Nephron (organoid): Measurements from ENCODE around the gene FAM228A.

Experiments
- H3K27ac Mint-ChIP-seq, 3 experiments: 2 replicates each; pipeline ENCODE4 v1.8.0; 2020; ENCODE audit warnings: mixed read lengths in 3 of 3, mild to moderate bottlenecking in 2 of 3, moderate library complexity in 1 of 3
- H3K27me3 Mint-ChIP-seq: 2 replicates; pipeline ENCODE4 v1.8.0; 2021; ENCODE audit warnings: low read depth, mild to moderate bottlenecking, moderate library complexity, mixed read lengths
- H3K36me3 Mint-ChIP-seq: 2 replicates; pipeline ENCODE4 v1.8.0; 2020; ENCODE audit warnings: low read depth, mixed read lengths
- H3K4me1 Mint-ChIP-seq: 2 replicates; pipeline ENCODE4 v1.8.0; 2020; ENCODE audit warnings: mixed read lengths
- H3K4me3 Mint-ChIP-seq, 3 experiments: 2 replicates each; pipeline ENCODE4 v1.8.0; 2020; ENCODE audit warnings: mild to moderate bottlenecking in 3 of 3, mixed read lengths in 3 of 3, moderate library complexity in 2 of 3
- H3K9me3 Mint-ChIP-seq: 2 replicates; pipeline ENCODE4 v1.8.0; 2020; ENCODE audit warnings: mixed read lengths
- TF ChIP-seq, protein P1 (sequence below), 3 experiments: fragments of 200-600 bp; sonication (generic); IDR thresholded peaks; one replicate each; pipeline ENCODE4 v1.5.0; 2021; ENCODE audit warnings: antibody characterized with exemption in 3 of 3; ENCODE audit not compliant: unreplicated experiment in 3 of 3

Gene FAM228A

DNA sequence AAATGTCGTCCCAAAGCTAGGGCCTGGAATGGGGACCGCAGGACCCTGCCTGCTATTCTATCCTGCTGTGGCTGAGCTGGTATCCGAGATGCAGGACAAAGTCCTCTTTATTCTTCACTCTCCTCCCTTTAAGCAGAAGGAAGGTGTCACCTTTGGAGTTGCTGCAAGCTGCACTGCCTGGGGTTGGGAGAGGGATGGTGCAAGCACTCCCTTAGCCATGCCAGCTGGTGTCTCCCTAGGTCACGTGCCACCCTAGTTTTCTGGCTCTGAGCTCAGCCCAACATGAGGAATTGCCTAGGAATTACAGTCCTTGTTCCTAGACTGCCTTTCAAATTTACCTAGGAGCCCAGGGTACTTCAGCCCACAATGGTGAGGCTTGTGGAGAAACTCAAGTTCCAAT is 21.4 kb upstream of the FAM228A start:
- TF ChIP-seq, protein P1, sequence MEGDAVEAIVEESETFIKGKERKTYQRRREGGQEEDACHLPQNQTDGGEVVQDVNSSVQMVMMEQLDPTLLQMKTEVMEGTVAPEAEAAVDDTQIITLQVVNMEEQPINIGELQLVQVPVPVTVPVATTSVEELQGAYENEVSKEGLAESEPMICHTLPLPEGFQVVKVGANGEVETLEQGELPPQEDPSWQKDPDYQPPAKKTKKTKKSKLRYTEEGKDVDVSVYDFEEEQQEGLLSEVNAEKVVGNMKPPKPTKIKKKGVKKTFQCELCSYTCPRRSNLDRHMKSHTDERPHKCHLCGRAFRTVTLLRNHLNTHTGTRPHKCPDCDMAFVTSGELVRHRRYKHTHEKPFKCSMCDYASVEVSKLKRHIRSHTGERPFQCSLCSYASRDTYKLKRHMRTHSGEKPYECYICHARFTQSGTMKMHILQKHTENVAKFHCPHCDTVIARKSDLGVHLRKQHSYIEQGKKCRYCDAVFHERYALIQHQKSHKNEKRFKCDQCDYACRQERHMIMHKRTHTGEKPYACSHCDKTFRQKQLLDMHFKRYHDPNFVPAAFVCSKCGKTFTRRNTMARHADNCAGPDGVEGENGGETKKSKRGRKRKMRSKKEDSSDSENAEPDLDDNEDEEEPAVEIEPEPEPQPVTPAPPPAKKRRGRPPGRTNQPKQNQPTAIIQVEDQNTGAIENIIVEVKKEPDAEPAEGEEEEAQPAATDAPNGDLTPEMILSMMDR (IDR thresholded peaks at IDR 0.05; ENCODE audit: unreplicated experiment in 3 of 3) = no peak
- Mint-ChIP-seq H3K9me3 (peaks cover 15% of the 10 kb centered on the region), H3K27me3 (no peaks in the 10 kb centered on the region), H3K27ac (no peak overlapping the region), H3K4me1 (no peaks in the 10 kb centered on the region), H3K4me3 (no peak overlapping the region), H3K36me3 (peaks cover 45% of the 10 kb centered on the region)

DNA sequence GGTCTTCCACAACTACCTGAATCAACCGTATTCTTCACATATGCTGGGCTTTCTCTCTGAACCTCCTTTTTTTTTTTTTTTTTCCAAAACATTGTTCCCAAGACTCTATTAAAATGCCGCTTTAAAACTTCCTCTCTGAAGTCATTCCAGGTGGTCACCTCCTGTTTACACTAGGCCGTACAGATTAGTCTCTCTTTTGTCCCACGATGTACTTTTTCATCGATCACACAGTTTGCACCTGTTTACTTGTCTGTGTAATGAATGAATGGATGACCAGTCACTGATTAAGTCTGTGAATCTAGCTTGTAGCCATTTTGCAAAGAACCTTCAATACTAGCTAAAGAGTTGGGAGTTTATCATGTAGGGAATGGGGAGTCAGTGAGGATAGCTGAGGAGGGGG is 16.7 kb upstream of the FAM228A start:
- Mint-ChIP-seq H3K36me3 (peaks cover 56% of the 10 kb centered on the region), H3K4me3 (no peak overlapping the region), H3K9me3 (peaks cover 25% of the 10 kb centered on the region), H3K27me3 (no peaks in the 10 kb centered on the region), H3K4me1 (no peaks in the 10 kb centered on the region), H3K27ac (no peak overlapping the region)
- TF ChIP-seq, protein P1 (IDR thresholded peaks at IDR 0.05; ENCODE audit: unreplicated experiment in 3 of 3) = no peak

DNA sequence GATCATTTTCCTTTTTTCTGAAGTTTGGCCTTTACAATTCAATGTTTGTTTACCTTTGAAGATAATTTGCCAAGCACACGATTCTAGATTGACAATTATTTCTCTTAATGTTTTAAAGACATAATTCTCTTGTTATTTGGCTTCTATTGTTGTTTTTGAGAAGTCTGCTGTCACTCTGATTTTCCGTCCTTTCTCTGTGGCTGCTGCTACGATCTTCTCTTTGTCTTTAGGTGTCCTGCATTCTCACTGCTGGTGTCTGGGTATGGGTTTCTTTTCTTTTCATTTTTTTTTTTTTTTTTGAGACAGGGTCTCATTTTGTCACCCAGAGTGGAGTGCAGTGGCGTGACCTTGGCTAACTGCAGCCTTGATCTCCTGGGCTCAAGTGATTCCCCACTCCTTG is 15.1 kb upstream of the FAM228A start:
- Mint-ChIP-seq H3K9me3 (peaks cover 25% of the 10 kb centered on the region), H3K27me3 (no peaks in the 10 kb centered on the region), H3K4me1 (no peaks in the 10 kb centered on the region), H3K36me3 (peaks cover 56% of the 10 kb centered on the region), H3K27ac (no peak overlapping the region), H3K4me3 (no peak overlapping the region)
- TF ChIP-seq, protein P1 (IDR thresholded peaks at IDR 0.05; ENCODE audit: unreplicated experiment in 3 of 3) = no peak

DNA sequence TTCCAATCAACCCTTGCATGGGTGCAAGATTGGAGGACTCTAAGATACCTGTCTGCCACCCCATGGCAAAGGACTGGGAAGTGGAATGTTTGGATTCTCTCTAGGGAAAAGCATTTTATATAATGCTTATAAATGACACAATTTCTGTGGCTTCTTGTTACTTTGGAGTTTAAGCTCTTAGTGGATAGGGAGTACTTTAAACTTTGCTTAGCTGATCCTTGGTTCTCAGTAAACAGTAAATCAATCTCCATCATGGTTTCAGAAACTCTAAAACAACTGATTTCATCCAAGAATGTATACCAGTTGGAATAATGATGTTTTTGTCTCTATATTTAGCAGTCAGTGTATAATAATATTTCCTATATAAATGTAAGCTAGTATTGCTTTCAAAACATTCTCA is 14.1 kb upstream of the FAM228A start:
- Mint-ChIP-seq H3K27ac (no peak overlapping the region), H3K4me3 (no peak overlapping the region), H3K9me3 (peaks cover 25% of the 10 kb centered on the region), H3K4me1 (no peaks in the 10 kb centered on the region), H3K27me3 (no peaks in the 10 kb centered on the region), H3K36me3 (peaks cover 56% of the 10 kb centered on the region)
- TF ChIP-seq, protein P1 (IDR thresholded peaks at IDR 0.05; ENCODE audit: unreplicated experiment in 3 of 3) = no peak

DNA sequence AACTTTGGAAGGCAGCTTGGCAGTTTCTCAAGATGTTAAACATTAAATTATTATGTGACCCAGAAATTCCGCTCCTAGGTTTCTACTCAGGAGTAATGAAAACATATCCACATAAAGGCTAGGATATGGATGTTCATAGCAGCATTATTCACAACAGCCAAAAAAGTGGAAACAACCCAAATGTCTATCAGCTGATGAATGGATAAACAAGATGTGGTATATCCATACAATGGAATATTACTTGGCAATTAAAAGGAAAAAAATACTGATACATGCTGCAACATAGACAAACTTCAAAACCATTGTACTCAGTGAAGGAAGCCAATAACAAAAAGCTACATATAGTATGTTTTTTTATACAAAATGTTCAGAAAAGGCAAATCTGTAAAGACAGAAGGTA is 12.4 kb upstream of the FAM228A start:
- no peaks in the 10 kb centered on the region for H3K27me3 Mint-ChIP-seq
- H3K36me3 Mint-ChIP-seq = peaks cover 48% of the 10 kb centered on the region
- peaks cover 25% of the 10 kb centered on the region for H3K9me3 Mint-ChIP-seq

DNA sequence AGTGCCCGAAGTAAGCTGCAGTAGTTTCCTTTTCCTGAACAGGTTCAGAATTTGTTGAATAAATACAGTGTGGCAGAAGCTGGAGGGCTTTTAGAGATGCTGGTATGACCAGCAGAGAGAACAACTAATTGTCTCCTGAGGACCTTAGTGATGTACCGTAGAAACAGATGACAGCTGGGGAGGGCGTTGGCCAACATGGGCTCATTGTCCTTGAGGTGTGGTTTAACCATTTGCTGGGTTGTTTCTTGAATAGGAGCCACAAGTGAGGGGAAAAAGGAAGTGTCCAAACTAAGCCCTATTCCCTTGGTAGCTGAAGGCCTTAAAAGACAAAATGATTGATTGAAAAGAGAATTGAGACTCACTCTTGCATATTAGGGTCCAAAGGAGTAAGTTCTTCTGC is 11.7 kb upstream of the FAM228A start:
- Mint-ChIP-seq H3K9me3 (peaks cover 25% of the 10 kb centered on the region), H3K27ac (no peak overlapping the region), H3K4me3 (no peak overlapping the region), H3K27me3 (no peaks in the 10 kb centered on the region), H3K36me3 (peaks cover 46% of the 10 kb centered on the region), H3K4me1 (no peaks in the 10 kb centered on the region)
- TF ChIP-seq, protein P1 (IDR thresholded peaks at IDR 0.05; ENCODE audit: unreplicated experiment in 3 of 3) = no peak

More for the DNA sequence above, 12.4 kb upstream of the FAM228A start:
- no peaks in the 10 kb centered on the region for H3K4me1 Mint-ChIP-seq
- TF ChIP-seq, protein P1 (IDR thresholded peaks at IDR 0.05; ENCODE audit: unreplicated experiment in 3 of 3) = no peak
- no peak overlapping the region for H3K4me3 Mint-ChIP-seq
- no peak overlapping the region for H3K27ac Mint-ChIP-seq
